Activated naive CD8-positive, alpha-beta T cell treated with anti-CD3 and anti-CD28 coated beads for 36 hours (primary cell): ENCODE results near the gene TMPRSS12. TPM values are rescaled to one million over a fixed set of nuclear protein-coding genes. Genes with fewer than 3 reads are reported as not detected.
"Not testable (repeated sequence)": the region's sequence is repeated elsewhere in the genome, so short reads cannot be mapped to it uniquely, and the experiment has no call there.

Experiments
- DNase-seq: peaks from one replicate; pipeline ENCODE4 v3.0.0; 2021
- H3K27ac Mint-ChIP-seq: one replicate; pipeline ENCODE4 v1.8.0; 2022; ENCODE audit warnings: mild to moderate bottlenecking, moderate library complexity, mixed read lengths
- H3K27me3 Mint-ChIP-seq: one replicate; pipeline ENCODE4 v1.8.0; 2022; ENCODE audit warnings: mild to moderate bottlenecking, mixed read lengths
- H3K36me3 Mint-ChIP-seq: one replicate; pipeline ENCODE4 v1.8.0; 2021; ENCODE audit warnings: mild to moderate bottlenecking, mixed read lengths
- H3K4me1 Mint-ChIP-seq: one replicate; pipeline ENCODE4 v1.8.0; 2021; ENCODE audit warnings: mixed read lengths
- H3K4me3 Mint-ChIP-seq: one replicate; pipeline ENCODE4 v1.8.0; 2022; ENCODE audit warnings: mild to moderate bottlenecking, moderate library complexity, mixed read lengths
- H3K9me3 Mint-ChIP-seq: one replicate; pipeline ENCODE4 v1.8.0; 2022; ENCODE audit warnings: mixed read lengths
- total RNA-seq, 2 experiments: library from RNA; stranded (reverse); gene quantifications; one replicate each; pipeline ENCODE4 v1.2.3, GENCODE V29; 2021

TMPRSS12 gene
- total RNA-seq: not detected

- H3K9me3 Mint-ChIP-seq: peaks cover 10% of the 10 kb centered on the region
- no peak within 1 kb of the TSS for H3K4me3 Mint-ChIP-seq
- H3K36me3 Mint-ChIP-seq: peaks cover 3% of the 10 kb centered on the region
- H3K27ac Mint-ChIP-seq: no peak within 1 kb of the TSS
- H3K27me3 Mint-ChIP-seq: peaks cover 8% of the 10 kb centered on the region
- no peak for DNase-seq
- no peaks in the 10 kb centered on the region for H3K4me1 Mint-ChIP-seq
Observed at GRCh38 chr12:50842637-50843493, at the start of gene TMPRSS12. Gene TMPRSS12, plus strand, starts transcription at chr12:50842926. Its CDS starts 39 bp downstream, at chr12:50842965.

- Mint-ChIP-seq H3K27ac (no peak overlapping the region), H3K4me3 (no peak overlapping the region), H3K36me3 (peaks cover 62% of the 10 kb centered on the region), H3K9me3 (peaks cover 13% of the 10 kb centered on the region), H3K27me3 (no peaks in the 10 kb centered on the region), H3K4me1 (no peaks in the 10 kb centered on the region)
- no peak for DNase-seq
Observed at GRCh38 chr12:50799908-50800307, 42.8 kb upstream of the TMPRSS12 start.

- H3K9me3 Mint-ChIP-seq: peaks cover 13% of the 10 kb centered on the region
- H3K4me1 Mint-ChIP-seq: no peaks in the 10 kb centered on the region
- H3K4me3 Mint-ChIP-seq: no peak overlapping the region
- H3K27me3 Mint-ChIP-seq: no peaks in the 10 kb centered on the region
- DNase-seq: no peak
- H3K27ac Mint-ChIP-seq: no peak overlapping the region
- H3K36me3 Mint-ChIP-seq: peaks cover 39% of the 10 kb centered on the region
Observed at GRCh38 chr12:50803230-50803875, 39.4 kb upstream of the TMPRSS12 start.

DNA sequence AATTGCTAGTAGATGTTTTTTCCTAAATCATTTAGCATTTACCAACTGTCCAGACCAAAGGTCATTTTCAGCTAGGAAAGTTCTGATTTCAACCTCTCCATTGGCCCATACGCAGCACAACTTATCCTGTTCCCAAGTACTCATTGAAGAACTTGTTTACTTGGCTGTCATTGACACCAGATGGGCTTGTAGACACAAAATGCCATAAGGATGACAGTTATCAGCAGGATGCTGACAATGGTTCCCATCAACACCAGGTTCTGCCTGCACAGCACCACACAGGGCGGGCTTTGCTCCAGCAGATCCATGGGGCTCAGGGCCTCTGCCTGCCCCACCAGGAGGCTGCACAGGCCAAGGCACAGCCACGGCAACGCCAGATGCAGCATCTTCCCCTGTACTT lies 36.5 kb upstream of the TMPRSS12 start:
- Mint-ChIP-seq H3K27me3 (no peaks in the 10 kb centered on the region), H3K27ac (no peak overlapping the region), H3K36me3 (peaks cover 13% of the 10 kb centered on the region), H3K4me3 (no peak overlapping the region), H3K4me1 (no peaks in the 10 kb centered on the region), H3K9me3 (no peaks in the 10 kb centered on the region)
- no peak for DNase-seq

GRCh38 chr12:50809131-50809530 lies 33.6 kb upstream of the TMPRSS12 start:
- not testable (repeated sequence) for H3K27ac Mint-ChIP-seq, H3K36me3 Mint-ChIP-seq, H3K9me3 Mint-ChIP-seq, H3K4me1 Mint-ChIP-seq, DNase-seq, H3K27me3 Mint-ChIP-seq, H3K4me3 Mint-ChIP-seq

DNA sequence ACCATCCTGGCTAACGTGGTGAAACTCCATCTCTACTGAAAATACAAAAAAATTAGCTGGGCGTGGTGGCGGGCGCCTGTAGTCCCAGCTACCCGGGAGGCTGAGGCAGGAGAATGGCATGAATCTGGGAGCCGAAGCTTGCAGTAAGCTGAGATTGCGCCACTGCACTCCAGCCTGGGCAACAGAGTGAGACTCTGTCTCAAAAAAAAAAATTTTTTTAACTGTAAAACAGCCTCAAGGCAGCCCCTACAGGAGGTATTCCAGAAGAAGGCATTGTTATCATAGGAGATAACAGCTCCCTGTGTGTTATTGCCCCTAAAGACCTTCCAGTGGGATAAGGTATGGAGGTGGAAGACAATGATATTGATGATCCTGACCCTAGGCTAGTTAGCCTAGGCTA lies 27.8 kb upstream of the TMPRSS12 start:
- H3K27me3 Mint-ChIP-seq, H3K4me3 Mint-ChIP-seq, H3K4me1 Mint-ChIP-seq, DNase-seq, H3K27ac Mint-ChIP-seq, H3K9me3 Mint-ChIP-seq: not testable (repeated sequence)
- peaks cover 18% of the 10 kb centered on the region for H3K36me3 Mint-ChIP-seq

GRCh38 chr12:50820177-50820576 lies 22.5 kb upstream of the TMPRSS12 start:
- no peak overlapping the region for H3K27ac Mint-ChIP-seq
- H3K9me3 Mint-ChIP-seq: no peaks in the 10 kb centered on the region
- no peak overlapping the region for H3K4me3 Mint-ChIP-seq
- no peaks in the 10 kb centered on the region for H3K27me3 Mint-ChIP-seq
- peaks cover 15% of the 10 kb centered on the region for H3K36me3 Mint-ChIP-seq
- no peak for DNase-seq
- H3K4me1 Mint-ChIP-seq: peaks cover 6% of the 10 kb centered on the region

DNA sequence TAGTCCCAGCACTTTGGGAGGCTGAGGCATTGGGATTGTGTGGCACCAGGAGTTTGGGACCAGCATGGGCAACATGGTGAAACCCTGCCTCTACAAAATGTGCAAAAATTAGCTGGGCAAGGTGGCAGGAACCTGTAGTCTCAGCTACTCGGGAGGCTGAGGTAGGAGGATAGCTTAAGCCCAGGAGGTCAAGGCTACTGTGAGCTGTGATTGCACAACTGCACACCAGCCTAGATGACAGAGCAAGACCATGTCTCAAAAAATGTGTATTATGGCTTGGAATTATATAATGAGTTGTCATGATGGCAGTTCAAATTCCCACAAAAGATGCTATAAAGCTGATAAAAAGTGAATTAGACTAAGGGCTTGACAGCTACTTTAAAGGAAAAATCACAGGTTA lies 20.6 kb upstream of the TMPRSS12 start:
- no peaks in the 10 kb centered on the region for H3K27me3 Mint-ChIP-seq

DNA sequence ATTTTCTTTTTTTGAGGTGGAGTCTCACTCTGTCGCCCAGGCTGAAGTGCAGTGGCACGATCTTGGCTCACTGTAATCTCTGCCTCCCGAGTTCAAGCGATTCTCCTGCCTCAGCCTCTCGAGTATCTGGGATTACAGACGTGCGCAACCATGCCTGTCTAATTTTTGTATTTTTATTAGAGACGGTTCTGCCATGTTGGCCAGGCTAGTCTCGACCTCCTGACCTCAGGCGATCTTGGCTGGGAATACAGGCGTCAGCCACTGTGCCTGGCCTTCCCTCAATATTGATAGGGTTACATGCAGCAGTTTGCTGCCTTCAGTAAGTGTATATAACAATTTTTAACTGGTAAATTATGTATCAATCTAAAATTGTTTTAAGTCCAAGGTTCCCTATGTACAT lies 19.0 kb upstream of the TMPRSS12 start:
- H3K4me3 Mint-ChIP-seq, H3K27me3 Mint-ChIP-seq, H3K36me3 Mint-ChIP-seq, DNase-seq, H3K9me3 Mint-ChIP-seq, H3K27ac Mint-ChIP-seq: not testable (repeated sequence)
- peaks cover 12% of the 10 kb centered on the region for H3K4me1 Mint-ChIP-seq

More for the DNA sequence above, 20.6 kb upstream of the TMPRSS12 start:
- no peak overlapping the region for H3K4me3 Mint-ChIP-seq
- H3K27ac Mint-ChIP-seq: no peak overlapping the region
- no peak for DNase-seq
- peaks cover 6% of the 10 kb centered on the region for H3K36me3 Mint-ChIP-seq
- H3K4me1 Mint-ChIP-seq: peaks cover 12% of the 10 kb centered on the region
- H3K9me3 Mint-ChIP-seq: no peaks in the 10 kb centered on the region

GRCh38 chr12:50824914-50825313 lies 17.8 kb upstream of the TMPRSS12 start:
- H3K9me3 Mint-ChIP-seq: no peaks in the 10 kb centered on the region
- no peaks in the 10 kb centered on the region for H3K36me3 Mint-ChIP-seq
- peaks cover 10% of the 10 kb centered on the region for H3K4me1 Mint-ChIP-seq
- no peaks in the 10 kb centered on the region for H3K27me3 Mint-ChIP-seq
- DNase-seq: no peak
- no peak overlapping the region for H3K4me3 Mint-ChIP-seq
- peak overlapping the region; percentile 87 for H3K27ac Mint-ChIP-seq

DNA sequence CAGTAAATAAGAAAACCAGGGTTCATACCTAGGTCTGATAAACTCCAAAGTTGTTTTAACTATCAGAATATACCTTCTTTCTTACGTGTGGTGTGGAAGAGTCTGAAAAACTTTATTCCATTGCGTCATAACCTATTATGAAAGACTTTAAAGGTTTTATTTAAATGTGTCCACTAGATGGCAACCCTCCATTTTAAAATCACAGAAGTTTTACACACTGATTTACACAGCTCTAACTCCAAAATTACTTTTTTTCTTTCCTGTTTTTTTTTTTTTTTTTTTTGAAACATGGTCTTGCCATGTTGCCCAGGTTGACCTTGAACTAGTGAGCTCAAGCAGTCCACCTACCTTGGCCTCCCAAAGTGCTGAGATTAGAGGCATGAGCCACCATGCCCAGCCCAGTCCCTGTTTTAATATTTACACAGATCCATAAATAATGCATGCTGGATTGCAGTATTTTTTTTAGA lies 17.3 kb upstream of the TMPRSS12 start:
- no peaks in the 10 kb centered on the region for H3K36me3 Mint-ChIP-seq
- peak overlapping the region; percentile 87 for H3K27ac Mint-ChIP-seq
- DNase-seq: no peak
- no peak overlapping the region for H3K4me3 Mint-ChIP-seq
- H3K9me3 Mint-ChIP-seq: no peaks in the 10 kb centered on the region
- no peaks in the 10 kb centered on the region for H3K27me3 Mint-ChIP-seq
- peaks cover 10% of the 10 kb centered on the region for H3K4me1 Mint-ChIP-seq

GRCh38 chr12:50828121-50828520 lies 14.6 kb upstream of the TMPRSS12 start:
- Mint-ChIP-seq H3K4me1 (peaks cover 10% of the 10 kb centered on the region), H3K4me3 (no peak overlapping the region), H3K27ac (no peak overlapping the region)

DNA sequence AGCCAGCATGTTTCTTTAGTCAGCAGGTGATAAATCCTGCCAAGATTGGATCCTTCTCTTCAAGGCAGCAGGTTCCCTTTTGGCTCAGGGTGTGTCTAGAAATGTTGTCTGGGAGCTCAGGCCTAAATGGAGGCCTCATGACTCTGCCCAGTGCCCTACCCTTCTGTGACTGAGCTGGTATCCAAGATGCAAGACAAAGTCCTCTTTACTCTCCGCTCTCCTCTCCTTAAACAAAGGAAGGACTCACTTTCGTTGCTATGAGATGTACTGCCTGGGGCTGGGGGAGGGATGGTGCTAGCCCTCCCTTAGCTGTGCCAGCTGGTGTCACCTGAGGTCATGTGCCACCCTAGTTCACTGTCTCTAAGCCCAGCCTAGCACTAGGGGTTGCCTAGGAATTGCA lies 13.8 kb upstream of the TMPRSS12 start:
- Mint-ChIP-seq H3K27me3 (peaks cover 3% of the 10 kb centered on the region), H3K4me1 (peaks cover 10% of the 10 kb centered on the region), H3K27ac (no peak overlapping the region), H3K36me3 (peaks cover 4% of the 10 kb centered on the region), H3K4me3 (no peak overlapping the region), H3K9me3 (peaks cover 7% of the 10 kb centered on the region)
- no peak for DNase-seq

More at GRCh38 chr12:50828121-50828520, 14.6 kb upstream of the TMPRSS12 start:
- no peak for DNase-seq
- Mint-ChIP-seq H3K36me3 (no peaks in the 10 kb centered on the region), H3K27me3 (no peaks in the 10 kb centered on the region), H3K9me3 (peaks cover 2% of the 10 kb centered on the region)

DNA sequence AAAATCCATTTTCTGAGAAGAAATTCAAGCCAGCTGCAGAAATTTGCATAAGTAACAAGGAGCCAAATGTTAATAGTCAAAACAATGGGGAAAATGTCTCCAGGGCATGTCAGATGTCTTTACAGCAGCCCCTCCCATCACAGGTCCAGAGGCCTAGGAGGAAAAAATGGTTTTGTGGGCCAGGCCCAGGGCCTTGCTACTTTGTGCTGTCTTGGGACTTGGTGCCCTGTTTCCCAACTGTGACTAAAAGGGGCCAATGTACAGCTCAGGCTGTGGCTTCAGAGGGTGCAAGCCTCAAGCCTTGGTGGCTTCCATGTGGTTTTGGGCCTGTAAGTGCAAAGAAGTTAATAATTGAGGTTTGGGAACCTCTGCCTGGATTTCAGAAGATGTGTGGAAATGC lies 8.9 kb upstream of the TMPRSS12 start:
- H3K4me3 Mint-ChIP-seq, H3K4me1 Mint-ChIP-seq, H3K27me3 Mint-ChIP-seq, H3K36me3 Mint-ChIP-seq, H3K27ac Mint-ChIP-seq, DNase-seq: not testable (repeated sequence)
- H3K9me3 Mint-ChIP-seq: peaks cover 13% of the 10 kb centered on the region

GRCh38 chr12:50839042-50839441 lies 3.7 kb upstream of the TMPRSS12 start:
- no peak for DNase-seq
- Mint-ChIP-seq H3K27ac (no peak overlapping the region), H3K27me3 (peaks cover 12% of the 10 kb centered on the region), H3K4me1 (no peaks in the 10 kb centered on the region), H3K9me3 (peaks cover 16% of the 10 kb centered on the region), H3K4me3 (no peak overlapping the region), H3K36me3 (peaks cover 3% of the 10 kb centered on the region)
